Psoas muscle (tissue), 8 donors: ENCODE data around the gene DSTYK. TPM values are rescaled to one million over a fixed set of nuclear protein-coding genes. Genes with fewer than 3 reads are reported as not detected.

Source experiments
- ATAC-seq, 4 donors: fragments of 200-7000 bp; cut with Tn5 transposase; one replicate each; pipeline ENCODE4 v1.9.1; 2020; ENCODE audit warnings: moderate library complexity in 3 of 4, mild to moderate bottlenecking in 2 of 4
- DNase-seq, 2 donors: peaks; one replicate each; pipeline ENCODE4 v3.0.0-alpha.2; 2020
- H3K27ac ChIP-seq: fragments of 200-600 bp; one replicate; pipeline ENCODE4 v1.8.0; 2022
- H3K27me3 ChIP-seq, 3 donors: fragments of 200-600 bp in 1 of 3; one replicate each; pipeline versions ENCODE4 v1.6.1 to v1.8.0; 2013 to 2022; ENCODE audit warnings: low read length in 2 of 3, mild to moderate bottlenecking in 2 of 3, moderate library complexity in 1 of 3; ENCODE audit not compliant: insufficient read depth in 3 of 3
- H3K36me3 ChIP-seq, 2 donors: fragments of 200-600 bp in 1 of 2; one replicate each; pipeline versions ENCODE4 v1.6.1 to v1.8.0; 2013 to 2022; ENCODE audit warnings: low read depth in 1 of 2, mild to moderate bottlenecking in 1 of 2, moderate library complexity in 1 of 2; ENCODE audit not compliant: insufficient read depth in 1 of 2
- H3K4me1 ChIP-seq: fragments of 200-600 bp; one replicate; pipeline ENCODE4 v1.8.0; 2022
- H3K4me3 ChIP-seq: fragments of 200-600 bp; one replicate; pipeline ENCODE4 v1.8.0; 2022; ENCODE audit warnings: mild to moderate bottlenecking
- H3K9me3 ChIP-seq: fragments of 200-600 bp; one replicate; pipeline ENCODE4 v1.8.0; 2022
- WGBS, 3 donors: extraction: QIAGEN DNeasy Blood & Tissue Kit; methylation state at CpG; one replicate each; pipeline versions ENCODE4 v1.1.6 to v1.1.7; 2013; 5-methylcytosine and 5-hydroxymethylcytosine counted together
- intact Hi-C, 2 donors: fragments of 100-400 bp; cut with DNase I; formaldehyde crosslinking; loops; one replicate each; pipeline versions ENCODE4 v1.11.0 to v1.14.2; 2022
- polyA plus RNA-seq, 3 donors: library from polyadenylated mRNA; stranded (reverse); fragments of 200-250 nt; gene quantifications; one replicate each; pipeline ENCODE4 v1.2.3, GENCODE V29; 2013
- total RNA-seq, 4 donors: library from RNA; stranded (reverse); fragmentation: NEBNext Ultra II Directional in 2 of 4; extraction: Animal tissue kit (Norgen Biotek cat#: 25700) in 2 of 4; gene quantifications; one replicate each; pipeline versions ENCODE4 v1.2.1 to v1.2.4, GENCODE V29; 2021 to 2023
- TF ChIP-seq, protein P1 (sequence below): fragments of 200-600 bp; IDR thresholded peaks from one replicate; pipeline ENCODE4 v1.8.0; 2022; ENCODE audit warnings: antibody characterized with exemption
- donor health status: healthy with polysubstance abuse.
- donor health status: DM: no; HTN: no; CAD: no; lungs with moderate emphysema.
- donor health status: Bipolar disorder and iron deficiency.
- donor health status: healthy.
- donor health status: DM: yes; HTN: yes; CAD: no.
- donor health status: DM: no; HTN: no; CAD: no.
- donor health status: DM: no; HTN: no; CAD: no.
- donor health status: DM: yes; HTN: yes; CAD: no.

Gene DSTYK
- total and polyA plus RNA-seq, 7 donors = 2.3 to 22.6 (median 13.6) TPM

GRCh38 chr1:205133287-205133686 is 78.2 kb downstream of the DSTYK start:
- TF ChIP-seq, protein P1, sequence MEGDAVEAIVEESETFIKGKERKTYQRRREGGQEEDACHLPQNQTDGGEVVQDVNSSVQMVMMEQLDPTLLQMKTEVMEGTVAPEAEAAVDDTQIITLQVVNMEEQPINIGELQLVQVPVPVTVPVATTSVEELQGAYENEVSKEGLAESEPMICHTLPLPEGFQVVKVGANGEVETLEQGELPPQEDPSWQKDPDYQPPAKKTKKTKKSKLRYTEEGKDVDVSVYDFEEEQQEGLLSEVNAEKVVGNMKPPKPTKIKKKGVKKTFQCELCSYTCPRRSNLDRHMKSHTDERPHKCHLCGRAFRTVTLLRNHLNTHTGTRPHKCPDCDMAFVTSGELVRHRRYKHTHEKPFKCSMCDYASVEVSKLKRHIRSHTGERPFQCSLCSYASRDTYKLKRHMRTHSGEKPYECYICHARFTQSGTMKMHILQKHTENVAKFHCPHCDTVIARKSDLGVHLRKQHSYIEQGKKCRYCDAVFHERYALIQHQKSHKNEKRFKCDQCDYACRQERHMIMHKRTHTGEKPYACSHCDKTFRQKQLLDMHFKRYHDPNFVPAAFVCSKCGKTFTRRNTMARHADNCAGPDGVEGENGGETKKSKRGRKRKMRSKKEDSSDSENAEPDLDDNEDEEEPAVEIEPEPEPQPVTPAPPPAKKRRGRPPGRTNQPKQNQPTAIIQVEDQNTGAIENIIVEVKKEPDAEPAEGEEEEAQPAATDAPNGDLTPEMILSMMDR = no peak

DNA sequence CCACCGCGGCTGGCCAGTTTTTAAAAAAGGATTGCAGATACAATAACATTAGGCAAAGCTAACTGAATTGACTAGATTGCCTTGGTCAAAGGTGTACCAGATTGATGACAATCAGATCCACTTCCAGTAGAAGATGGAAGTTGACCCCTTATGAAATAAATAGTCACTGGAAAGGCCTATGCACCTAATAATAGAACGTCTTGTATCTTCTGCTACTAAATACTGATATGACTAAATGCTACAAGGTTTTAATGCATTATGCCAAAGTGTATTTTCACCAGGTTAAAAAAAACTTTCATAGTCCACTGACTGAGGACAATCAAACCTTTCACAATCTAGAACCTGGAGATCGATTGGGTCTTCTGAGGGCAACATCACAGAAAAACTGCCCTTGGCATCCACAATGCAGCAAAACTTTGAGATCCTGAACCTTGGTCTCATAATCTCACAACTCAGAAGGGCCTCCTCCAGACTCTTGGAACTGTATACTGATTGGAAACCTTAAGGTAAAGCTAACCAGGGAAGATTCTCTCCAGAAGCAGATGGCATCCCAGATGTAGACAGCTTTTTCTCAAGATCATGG is 82.0 kb downstream of the DSTYK start:
- Histone ChIP-seq H3K27me3 (no peaks in the 10 kb centered on the region), H3K36me3 (no peaks in the 10 kb centered on the region), H3K9me3 (no peaks in the 10 kb centered on the region), H3K27ac (no peak overlapping the region), H3K4me3 (no peak overlapping the region), H3K4me1 (no peaks in the 10 kb centered on the region)
- intact Hi-C loops = no loop called here
- TF ChIP-seq, protein P1 = no peak
- 59 to 76% (median 61%) methylated on average over 4 of the region's 4 CpGs for WGBS, 3 donors
- DNase-seq = no peak
- ATAC-seq = peak in 3 of 4 donors; percentile 36 to 82 (median 69)

More at GRCh38 chr1:205133287-205133686, 78.2 kb downstream of the DSTYK start:
- intact Hi-C loops = no loop called here
- 59 to 83% (median 77%) methylated on average over 1 of the region's 1 CpG for WGBS, 3 donors
- no peaks in the 10 kb centered on the region for H3K4me1 ChIP-seq
- no peaks in the 10 kb centered on the region for H3K36me3 ChIP-seq
- no peaks in the 10 kb centered on the region for H3K9me3 ChIP-seq
- no peak overlapping the region for H3K4me3 ChIP-seq
- H3K27me3 ChIP-seq = no peaks in the 10 kb centered on the region
- no peak for DNase-seq
- ATAC-seq = no peak
- H3K27ac ChIP-seq = no peak overlapping the region

- intact Hi-C loops = no loop called here
These were observed 83.5 kb downstream of the DSTYK start for GRCh38 chr1:205128050-205128449.

DNA sequence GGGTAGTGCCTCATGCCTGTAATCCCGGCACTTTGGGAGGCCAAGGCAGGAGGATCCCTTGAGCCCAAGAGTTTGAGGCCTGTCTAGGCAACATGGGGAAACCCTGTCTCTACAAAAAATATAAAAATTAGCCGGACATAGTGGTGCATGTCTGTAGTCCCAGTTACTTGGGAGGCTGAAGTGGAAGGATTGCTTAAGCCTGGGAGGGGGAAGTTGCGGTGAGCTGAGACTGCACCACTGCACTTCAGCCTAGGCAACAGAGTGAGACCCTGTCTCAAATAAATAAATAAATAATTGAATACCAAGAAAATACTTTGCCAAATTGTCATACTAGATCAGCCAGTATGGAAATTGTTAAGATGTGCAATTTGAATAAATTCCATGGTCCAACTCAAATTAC is 83.9 kb downstream of the DSTYK start:
- Histone ChIP-seq H3K9me3 (no peaks in the 10 kb centered on the region), H3K36me3 (no peaks in the 10 kb centered on the region), H3K4me1 (peaks cover 6% of the 10 kb centered on the region), H3K27me3 (no peaks in the 10 kb centered on the region), H3K27ac (no peak overlapping the region), H3K4me3 (no peak overlapping the region)
- WGBS, 3 donors = 87 to 89% (median 88%) methylated on average over 3 of the region's 3 CpGs
- intact Hi-C loops = no loop called here
- DNase-seq (no peak), ATAC-seq (no peak)
- TF ChIP-seq, protein P1 = no peak

More at GRCh38 chr1:205128050-205128449, 83.5 kb downstream of the DSTYK start:
- TF ChIP-seq, protein P1 = no peak
- H3K4me1 ChIP-seq = peaks cover 2% of the 10 kb centered on the region
- ATAC-seq (no peak), DNase-seq (no peak)
- no peak overlapping the region for H3K27ac ChIP-seq
- H3K9me3 ChIP-seq = no peaks in the 10 kb centered on the region
- H3K4me3 ChIP-seq = no peak overlapping the region
- no peaks in the 10 kb centered on the region for H3K27me3 ChIP-seq
- WGBS, 3 donors = 92 to 95% (median 92%) methylated on average over 2 of the region's 2 CpGs
- H3K36me3 ChIP-seq = no peaks in the 10 kb centered on the region

DNA sequence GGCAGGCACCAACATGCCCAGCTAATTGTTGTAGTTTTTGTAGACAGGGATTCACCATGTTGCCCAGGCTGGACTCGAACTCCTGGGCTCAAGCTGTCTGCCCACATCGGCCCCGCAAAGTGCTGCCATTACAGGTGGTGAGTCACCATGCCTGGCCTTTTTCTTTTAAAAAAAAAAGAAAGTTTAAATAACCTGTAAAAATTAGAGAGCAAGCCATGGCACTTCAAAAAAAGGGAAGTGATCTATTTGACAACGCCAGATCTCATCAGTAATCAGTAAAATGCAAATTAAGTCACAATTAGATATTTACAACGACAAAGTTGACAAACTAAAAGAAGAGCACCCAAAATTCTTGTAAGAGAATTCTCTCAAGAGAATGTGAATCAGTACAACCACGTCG is 86.8 kb downstream of the DSTYK start:
- no peaks in the 10 kb centered on the region for H3K36me3 ChIP-seq
- DNase-seq (no peak), ATAC-seq (no peak)
- H3K4me1 ChIP-seq = peaks cover 20% of the 10 kb centered on the region
- WGBS, 3 donors = 81 to 87% (median 83%) methylated on average over 7 of the region's 7 CpGs
- TF ChIP-seq, protein P1 = no peak
- no peaks in the 10 kb centered on the region for H3K27me3 ChIP-seq
- H3K27ac ChIP-seq = no peak overlapping the region
- H3K4me3 ChIP-seq = no peak overlapping the region
- no peaks in the 10 kb centered on the region for H3K9me3 ChIP-seq
- intact Hi-C loops = loop anchor here in 1 of 2 donors (5.0 kb wide), 1 partner anchor 88 kb away; the partner anchor contains the start of gene DSTYK
